NB4 (cell line): ENCODE measurements around the gene TSEN2.
A peak's percentile ranks its signal among the peaks of the same experiment; 100 is the strongest.

Source experiments
- DNase-seq: peaks from one replicate; pipeline ENCODE4 v3.0.0; 2010; ENCODE audit warnings: low read depth
- H3K4me3 ChIP-seq: one replicate; pipeline ENCODE4 v1.5.1; 2011; ENCODE audit warnings: mild to moderate bottlenecking, low read depth, low read length, moderate library complexity
- CTCF ChIP-seq: IDR thresholded peaks from one replicate; pipeline ENCODE4 v1.5.1; 2012; ENCODE audit warnings: low read depth, low read length
- MAX ChIP-seq: IDR thresholded peaks from 2 replicates; pipeline ENCODE4 v1.6.1; 2011; ENCODE audit warnings: low read depth, low read length
- MYC ChIP-seq: IDR thresholded peaks from 2 replicates; pipeline ENCODE4 v1.6.1; 2011; ENCODE audit warnings: low read depth, low read length
- POLR2A ChIP-seq: IDR thresholded peaks from 2 replicates; pipeline ENCODE4 v1.6.1; 2011; ENCODE audit warnings: mild to moderate bottlenecking; ENCODE audit not compliant: insufficient read length; ENCODE audit errors: extremely low read depth

The TSEN2 gene

GRCh38 chr3:12486916-12487315 is 2.6 kb downstream of the TSEN2 start:
- H3K4me3 ChIP-seq = no peak overlapping the region
- TF ChIP-seq CTCF = no peak
- TF ChIP-seq MYC = no peak
- TF ChIP-seq POLR2A = no peak
- TF ChIP-seq MAX = no peak
- peak; percentile 79 for DNase-seq

DNA sequence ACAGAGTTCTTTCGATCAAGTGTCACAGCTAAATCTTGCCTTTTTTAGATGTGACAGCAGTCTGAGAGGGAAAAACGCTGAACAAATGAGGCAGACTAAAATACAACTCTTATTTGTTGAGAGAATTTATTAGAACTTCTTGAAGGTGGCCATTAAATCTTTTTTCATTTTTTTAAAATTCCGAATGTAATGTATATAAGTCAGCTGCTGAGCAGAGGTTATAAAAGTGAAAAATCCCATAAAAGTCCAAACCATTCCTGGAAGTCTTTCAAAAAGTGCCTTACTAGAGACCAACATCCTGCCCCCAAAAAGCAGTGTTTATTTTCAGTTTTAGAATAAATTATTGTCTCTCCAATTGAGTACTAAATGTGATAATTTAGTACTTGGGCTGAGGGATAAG is 3.1 kb downstream of the TSEN2 start:
- TF ChIP-seq MYC = no peak
- no peak for TF ChIP-seq POLR2A
- TF ChIP-seq CTCF = no peak
- no peak for TF ChIP-seq MAX
- no peak overlapping the region for H3K4me3 ChIP-seq
- no peak for DNase-seq

DNA sequence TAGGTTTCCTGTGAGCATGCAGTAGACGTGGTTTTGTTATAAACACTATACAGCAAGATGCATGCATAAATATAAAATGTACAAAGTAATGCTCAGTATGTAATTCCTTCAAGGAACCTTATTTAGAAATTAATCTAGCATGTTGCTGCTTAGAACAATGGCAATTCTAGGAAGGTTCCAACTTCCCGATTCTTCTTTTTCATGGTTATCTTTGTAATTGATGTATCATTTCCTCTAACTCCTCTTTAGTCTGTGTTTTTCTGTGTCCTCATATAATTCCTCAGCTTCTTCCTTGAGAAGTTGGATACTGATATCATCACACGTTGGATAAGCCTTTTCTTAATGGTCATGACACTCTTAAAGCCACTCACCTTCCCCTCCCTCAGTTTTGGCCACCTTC is 3.5 kb downstream of the TSEN2 start:
- H3K4me3 ChIP-seq = no peak overlapping the region
- TF ChIP-seq MYC = no peak
- no peak for TF ChIP-seq MAX
- no peak for TF ChIP-seq CTCF
- no peak for TF ChIP-seq POLR2A
- DNase-seq = no peak

- TF ChIP-seq POLR2A (no peak), MAX (no peak), MYC (no peak), CTCF (no peak)
- DNase-seq = no peak
- H3K4me3 ChIP-seq = no peak overlapping the region
Observed at GRCh38 chr3:12489368-12489767, 5.1 kb downstream of the TSEN2 start.

DNA sequence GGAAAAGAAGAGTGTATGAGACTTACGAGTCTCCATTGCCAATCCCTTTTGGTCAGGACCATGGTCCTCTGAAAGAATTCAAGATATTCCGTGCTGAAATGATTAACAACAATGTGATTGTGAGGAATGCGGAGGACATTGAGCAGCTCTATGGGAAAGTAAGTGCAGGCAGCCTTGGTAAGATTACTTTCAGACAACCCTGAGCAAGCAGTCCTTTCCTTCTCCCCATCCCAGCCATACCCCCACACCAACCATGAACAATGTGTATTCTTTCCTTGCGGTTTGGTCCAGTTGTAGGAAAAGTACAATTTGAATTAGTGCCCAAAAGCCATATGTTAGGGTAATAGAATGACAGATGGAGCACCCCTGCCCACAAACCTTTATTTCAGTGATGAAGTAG is 5.6 kb downstream of the TSEN2 start:
- DNase-seq = no peak
- H3K4me3 ChIP-seq = no peak overlapping the region
- TF ChIP-seq POLR2A (no peak), MYC (no peak), MAX (no peak), CTCF (no peak)

- no peak for DNase-seq
- TF ChIP-seq MAX (no peak), MYC (no peak), CTCF (no peak), POLR2A (no peak)
- no peak overlapping the region for H3K4me3 ChIP-seq
Observed at GRCh38 chr3:12490547-12490946, 6.3 kb downstream of the TSEN2 start.
